ENCODE measurements around the gene GPC1.
A peak's percentile ranks its signal among the peaks of the same experiment; 100 is the strongest.
"Not testable (repeated sequence)": the region's sequence is repeated elsewhere in the genome, so short reads cannot be mapped to it uniquely, and the experiment has no call there.

The GPC1 gene

GRCh38 chr2:240469239-240469636, 33.8 kb downstream of the GPC1 start:
- DNase-seq = peak; percentile 32

GRCh38 chr2:240469740-240470139, 34.3 kb downstream of the GPC1 start:
- no peak for DNase-seq

- no peak for DNase-seq
Observed at GRCh38 chr2:240472078-240472790, 36.8 kb downstream of the GPC1 start.

GRCh38 chr2:240473211-240473610, 37.7 kb downstream of the GPC1 start:
- DNase-seq = no peak

- DNase-seq = no peak
Observed at GRCh38 chr2:240477916-240478315, 42.5 kb downstream of the GPC1 start.

GRCh38 chr2:240478346-240479110, 43.1 kb downstream of the GPC1 start:
- no peak for DNase-seq

- no peak for DNase-seq
Observed at GRCh38 chr2:240479111-240479501, 43.6 kb downstream of the GPC1 start.

- no peak for DNase-seq
Observed at GRCh38 chr2:240480834-240481623, 45.6 kb downstream of the GPC1 start.

GRCh38 chr2:240481720-240482119, 46.3 kb downstream of the GPC1 start:
- DNase-seq = no peak

- DNase-seq = no peak
Observed at GRCh38 chr2:240482141-240482540, 46.7 kb downstream of the GPC1 start.

- no peak for DNase-seq
Observed at GRCh38 chr2:240491483-240491882, 56.0 kb downstream of the GPC1 start.

GRCh38 chr2:240494194-240494793, 58.8 kb downstream of the GPC1 start:
- no peak for DNase-seq

- DNase-seq = not testable (repeated sequence)
Observed at GRCh38 chr2:240494942-240495341, 59.5 kb downstream of the GPC1 start.

GRCh38 chr2:240497082-240497481, 61.6 kb downstream of the GPC1 start:
- not testable (repeated sequence) for DNase-seq

- DNase-seq = no peak
Observed at GRCh38 chr2:240498171-240498957, 62.9 kb downstream of the GPC1 start.

GRCh38 chr2:240498958-240499260, 63.4 kb downstream of the GPC1 start:
- DNase-seq = no peak

- DNase-seq = no peak
Observed at GRCh38 chr2:240499309-240500301, 64.1 kb downstream of the GPC1 start.

- no peak for DNase-seq
Observed at GRCh38 chr2:240500561-240501423, 65.3 kb downstream of the GPC1 start.

GRCh38 chr2:240501531-240501991, 66.1 kb downstream of the GPC1 start:
- DNase-seq = no peak

- no peak for DNase-seq
Observed at GRCh38 chr2:240502059-240502429, 66.6 kb downstream of the GPC1 start.
